SK-N-SH (cell line): ENCODE measurements around the gene EXOC7. TPM values are rescaled to one million over a fixed set of nuclear protein-coding genes. Genes with fewer than 3 reads are reported as not detected.

Experiments used
- CTCF ChIA-PET: fragments of 300-600, 350-600 bp; formaldehyde crosslinking; extraction: SDS; loops from one replicate; lab custom pipeline; 2021; lab: Yijun Ruan, JAX
- POLR2A ChIA-PET: fragments of 350-600 bp; sonication (Branson Sonifier 250); formaldehyde crosslinking; extraction: SDS; loops from one replicate; lab custom pipeline; 2020; ENCODE audit warnings: antibody characterized with exemption, inconsistent platforms; lab: Yijun Ruan, JAX
- DNase-seq: peaks from one replicate; pipeline ENCODE4 v3.0.0; 2012
- H2AFZ ChIP-seq: fragments of 200-600 bp; sonication (generic); 2 replicates; pipeline ENCODE4 v1.8.1; 2016; ENCODE audit warnings: antibody characterized with exemption, mild to moderate bottlenecking, low read depth
- H3F3A ChIP-seq: fragments of 200-600 bp; sonication (generic); replicated peaks from 2 replicates; pipeline ENCODE3; 2016; ENCODE audit warnings: antibody characterized with exemption, mild to moderate bottlenecking; ENCODE audit not compliant: insufficient read depth
- H3K27ac ChIP-seq, 2 experiments: fragments of 200-500 bp in 1 of 2; fragments of 200-600 bp in 1 of 2; sonication (Bioruptor generic) in 1 of 2; sonication (generic), shearing (Covaris generic) in 1 of 2; 2 replicates each; pipeline versions ENCODE4 v1.5.1 to v1.6.1; 2014 to 2016; ENCODE audit warnings: low read depth in 2 of 2, inconsistent platforms in 1 of 2, low read length in 1 of 2, mild to moderate bottlenecking in 1 of 2, mixed read lengths in 1 of 2
- H3K27me3 ChIP-seq: fragments of 200-600 bp; sonication (generic), shearing (Covaris generic); 2 replicates; pipeline ENCODE4 v1.6.1; 2016; ENCODE audit warnings: mixed run types; ENCODE audit not compliant: insufficient read depth
- H3K36me3 ChIP-seq, 2 experiments: fragments of 200-500 bp in 1 of 2; fragments of 200-600 bp in 1 of 2; sonication (Bioruptor generic) in 1 of 2; sonication (generic) in 1 of 2; replicated peaks in 1 of 2; 2 replicates each; pipeline versions ENCODE3 to v1.5.1; 2014 to 2016; ENCODE audit warnings: low read length in 1 of 2, mild to moderate bottlenecking in 1 of 2; ENCODE audit not compliant: insufficient read depth in 2 of 2, control insufficient read depth in 1 of 2
- H3K4me1 ChIP-seq, 2 experiments: fragments of 200-500 bp in 1 of 2; fragments of 200-600 bp in 1 of 2; sonication (Bioruptor generic) in 1 of 2; sonication (generic), shearing (Covaris generic) in 1 of 2; 2 replicates each; pipeline versions ENCODE4 v1.5.1 to v1.6.1; 2014 to 2016; ENCODE audit warnings: low read depth in 1 of 2, low read length in 1 of 2, mixed run types in 1 of 2; ENCODE audit not compliant: insufficient read depth in 2 of 2, control insufficient read depth in 1 of 2
- H3K4me2 ChIP-seq: fragments of 200-600 bp; sonication (generic), shearing (Covaris generic); 2 replicates; pipeline ENCODE4 v1.6.1; 2017; ENCODE audit warnings: mixed run types
- H3K4me3 ChIP-seq, 2 experiments: fragments of 200-500 bp in 1 of 2; fragments of 200-600 bp in 1 of 2; sonication (Bioruptor generic) in 1 of 2; sonication (generic), shearing (Covaris generic) in 1 of 2; 2 replicates each; pipeline versions ENCODE4 v1.5.1 to v1.8.1; 2014 to 2016; ENCODE audit warnings: low read depth in 2 of 2, inconsistent platforms in 1 of 2, low read length in 1 of 2, mild to moderate bottlenecking in 1 of 2, mixed read lengths in 1 of 2, moderate library complexity in 1 of 2
- H3K79me2 ChIP-seq: fragments of 200-600 bp; sonication (generic); 2 replicates; pipeline ENCODE4 v1.8.1; 2017; ENCODE audit warnings: mild to moderate bottlenecking; ENCODE audit not compliant: insufficient read depth
- H3K9ac ChIP-seq: fragments of 200-600 bp; sonication (generic); 2 replicates; pipeline ENCODE4 v1.6.1; 2017; ENCODE audit warnings: mixed run types
- H3K9me2 ChIP-seq: fragments of 200-600 bp; sonication (generic); 2 replicates; pipeline ENCODE4 v1.6.1; 2017; ENCODE audit warnings: mixed run types
- H3K9me3 ChIP-seq: fragments of 200-600 bp; sonication (generic); 2 replicates; pipeline ENCODE4 v1.6.1; 2017; ENCODE audit warnings: mixed run types, mild to moderate bottlenecking, moderate library complexity
- H4K20me1 ChIP-seq: fragments of 200-600 bp; sonication (generic); 2 replicates; pipeline ENCODE4 v1.6.1; 2017; ENCODE audit warnings: mild to moderate bottlenecking, mixed run types; ENCODE audit not compliant: insufficient read depth
- ELF1 ChIP-seq: IDR thresholded peaks from 2 replicates; pipeline ENCODE4 v1.4.0; 2012
- EP300 ChIP-seq, 2 experiments: IDR thresholded peaks; 2 replicates each; pipeline versions ENCODE4 v1.4.0 to v1.6.1; 2012; ENCODE audit warnings: borderline replicate concordance in 1 of 2, low read depth in 1 of 2, low read length in 1 of 2
- EZH2phosphoT487 ChIP-seq: fragments of 200-600 bp; sonication (generic); IDR thresholded peaks from 2 replicates; pipeline ENCODE4 v1.6.1; 2017; ENCODE audit warnings: low read depth, mixed run types, mild to moderate bottlenecking, antibody characterized with exemption, moderate library complexity, borderline replicate concordance
- FOSL2 ChIP-seq: IDR thresholded peaks from 2 replicates; pipeline ENCODE4 v1.4.0; 2012; ENCODE audit warnings: low read depth, mild to moderate bottlenecking, moderate library complexity, borderline replicate concordance
- FOXJ3 ChIP-seq: sonication (generic); formaldehyde crosslinking; IDR thresholded peaks from 2 replicates; pipeline ENCODE4 v1.5.1; 2020; ENCODE audit warnings: mild to moderate bottlenecking, missing genetic modification reagents
- GABPA ChIP-seq: IDR thresholded peaks from 2 replicates; pipeline ENCODE4 v1.4.0; 2012; ENCODE audit warnings: low read depth, mild to moderate bottlenecking
- GATA2 ChIP-seq: sonication (generic); formaldehyde crosslinking; IDR thresholded peaks from 2 replicates; pipeline ENCODE4 v1.5.0; 2020; ENCODE audit warnings: mild to moderate bottlenecking, missing genetic modification reagents
- JUND ChIP-seq: IDR thresholded peaks from 2 replicates; pipeline ENCODE4 v1.4.0; 2012
- MEF2A ChIP-seq: IDR thresholded peaks from 2 replicates; pipeline ENCODE4 v1.4.0; 2012; ENCODE audit warnings: low read depth, borderline replicate concordance
- MXI1 ChIP-seq: IDR thresholded peaks from 2 replicates; pipeline ENCODE4 v1.6.1; 2012; ENCODE audit warnings: mild to moderate bottlenecking, low read depth, low read length, improper control_type of control experiment
- NRF1 ChIP-seq: IDR thresholded peaks from 2 replicates; pipeline ENCODE4 v1.6.1; 2012; ENCODE audit warnings: low read depth, mild to moderate bottlenecking, low read length
- POLR2AphosphoS5 ChIP-seq: IDR thresholded peaks from 2 replicates; pipeline ENCODE4 v1.6.1; 2012; ENCODE audit warnings: low read depth, low read length
- RCOR1 ChIP-seq: fragments of 150-350 bp; IDR thresholded peaks from 2 replicates; pipeline ENCODE4 v1.6.1; 2017; ENCODE audit warnings: antibody characterized with exemption, low read length
- RXRA ChIP-seq: IDR thresholded peaks from 2 replicates; pipeline ENCODE4 v1.4.0; 2012; ENCODE audit warnings: low read depth, mild to moderate bottlenecking, borderline replicate concordance
- SIN3A ChIP-seq: IDR thresholded peaks from 2 replicates; pipeline ENCODE4 v1.6.1; 2012; ENCODE audit warnings: low read depth, mild to moderate bottlenecking, low read length, moderate library complexity, borderline replicate concordance
- TEAD4 ChIP-seq: IDR thresholded peaks from 2 replicates; pipeline ENCODE4 v1.4.0; 2012; ENCODE audit warnings: mild to moderate bottlenecking, borderline replicate concordance; ENCODE audit not compliant: insufficient read depth
- WGBS: methylation state at CpG from one replicate; pipeline ENCODE4 v1.1.6; 2017; ENCODE audit warnings: low lambda C conversion rate; 5-methylcytosine and 5-hydroxymethylcytosine counted together
- polyA plus RNA-seq, 3 experiments: library from polyadenylated mRNA; depleted of rRNA; stranded (reverse); fragments of >200 nt; gene quantifications; 2 replicates each; pipeline ENCODE4 v1.2.3, GENCODE V29; 2012
- TF ChIP-seq, protein P1 (sequence below): fragments of 150-350 bp; IDR thresholded peaks from 2 replicates; pipeline ENCODE4 v1.6.1; 2017; ENCODE audit warnings: antibody characterized with exemption, low read length, low read depth, borderline replicate concordance

Gene EXOC7
- polyA plus RNA-seq, 1 of the 3 experiments (the other 2 are of a cell fraction): 129 TPM

- Histone ChIP-seq H3F3A (no peaks in the 10 kb centered on the region), H3K9me3 (no peaks in the 10 kb centered on the region), H3K4me1 (no peaks in the 10 kb centered on the region), H3K9me2 (no peaks in the 10 kb centered on the region), H2AFZ (no peak overlapping the region), H3K9ac (no peak overlapping the region), H3K4me3 (no peak overlapping the region), H3K27me3 (no peaks in the 10 kb centered on the region), H3K4me2 (no peak overlapping the region), H3K79me2 (no peaks in the 10 kb centered on the region), H3K36me3 (no peaks in the 10 kb centered on the region), H3K27ac (no peak overlapping the region), H4K20me1 (no peaks in the 10 kb centered on the region)
- no peak for DNase-seq
- 82% methylated on average over 17 of the region's 21 CpGs for WGBS
- ChIA-PET CTCF (interaction anchor here (0.7 to 18.8 kb wide), 7 partner anchors 9 to 149 kb away, joined by 3 to 332 read pairs (median 6); no protein-coding TSS in a partner anchor), POLR2A (interaction anchor here (0.5 kb wide), 1 partner anchor 122 kb away, joined by 3 read pairs; no protein-coding TSS in a partner anchor)
- TF ChIP-seq MXI1 (no peak), ELF1 (no peak), GABPA (no peak), MEF2A (no peak), EP300 (IDR thresholded peaks at IDR 0.05; ENCODE audit: borderline replicate concordance in 1 of 2, low read depth in 1 of 2, low read length in 1 of 2) (no peak), EZH2phosphoT487 (no peak), JUND (no peak), RCOR1 (no peak), NRF1 (no peak), GATA2 (CRISPR knock-in tag) (no peak), TEAD4 (no peak), POLR2AphosphoS5 (no peak), SIN3A (no peak)
Measured at GRCh38 chr17:76132574-76133338, 29.2 kb upstream of the EXOC7 start.

DNA sequence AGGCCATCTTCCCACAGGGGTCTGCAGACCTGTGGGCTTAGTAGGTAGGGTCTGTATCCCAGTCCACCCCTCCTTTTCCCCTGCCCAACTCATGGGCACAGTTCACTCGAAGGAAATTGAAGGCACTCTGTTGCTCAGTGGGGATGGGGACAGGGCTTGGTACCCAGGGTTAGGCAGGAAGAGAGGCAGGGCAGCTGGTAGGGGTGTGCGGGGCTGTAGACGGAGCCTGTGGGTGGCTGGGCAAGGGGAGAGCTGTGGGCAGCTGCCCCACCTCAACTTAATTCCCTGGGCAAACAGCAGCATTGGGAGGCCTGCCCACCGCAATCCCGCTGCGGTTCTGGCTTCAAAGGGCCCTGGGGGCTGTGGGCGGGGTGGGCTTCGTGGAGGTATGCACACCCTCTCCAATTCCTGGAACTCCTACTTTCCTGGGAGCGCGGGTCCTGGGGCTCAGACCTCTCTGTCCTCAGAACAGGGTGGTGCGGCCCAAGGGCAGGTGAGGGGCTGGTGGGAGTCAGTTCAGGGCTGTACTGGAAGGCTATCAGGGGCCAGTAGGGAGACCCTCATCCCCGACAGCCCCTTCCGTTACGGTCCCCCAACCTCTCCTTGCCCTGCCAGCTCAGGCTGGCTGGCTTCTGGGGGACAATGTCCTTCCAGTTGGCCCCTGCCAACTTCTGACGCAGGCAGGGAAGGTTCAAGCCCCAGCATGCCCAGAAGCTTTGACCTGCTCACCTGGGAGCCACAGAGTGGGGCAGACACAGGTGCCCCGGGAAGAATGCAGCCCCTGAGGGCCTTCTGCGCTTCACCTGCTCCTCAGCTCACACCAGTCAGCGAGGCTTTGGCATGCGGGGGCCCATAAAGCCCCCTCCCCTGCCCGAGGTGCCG lies 28.3 kb upstream of the EXOC7 start:
- no peaks in the 10 kb centered on the region for H3K27me3 ChIP-seq
- ChIA-PET POLR2A (no interaction called here), CTCF (interaction anchor here (0.7 to 18.8 kb wide), 9 partner anchors 8 to 149 kb away, joined by 3 to 332 read pairs (median 4); no protein-coding TSS in a partner anchor)
- H3K36me3 ChIP-seq: no peaks in the 10 kb centered on the region
- 81% methylated on average over 16 of the region's 21 CpGs for WGBS
- no peaks in the 10 kb centered on the region for H3K79me2 ChIP-seq
- H3K4me3 ChIP-seq: no peak overlapping the region
- H4K20me1 ChIP-seq: no peaks in the 10 kb centered on the region
- no peak overlapping the region for H3K27ac ChIP-seq
- H3K9me2 ChIP-seq: no peaks in the 10 kb centered on the region
- DNase-seq: no peak
- TF ChIP-seq RXRA (no peak), FOXJ3 (CRISPR knock-in tag) (no peak), JUND (no peak), GATA2 (CRISPR knock-in tag) (no peak), GABPA (no peak), FOSL2 (no peak)
- TF ChIP-seq, protein P1, sequence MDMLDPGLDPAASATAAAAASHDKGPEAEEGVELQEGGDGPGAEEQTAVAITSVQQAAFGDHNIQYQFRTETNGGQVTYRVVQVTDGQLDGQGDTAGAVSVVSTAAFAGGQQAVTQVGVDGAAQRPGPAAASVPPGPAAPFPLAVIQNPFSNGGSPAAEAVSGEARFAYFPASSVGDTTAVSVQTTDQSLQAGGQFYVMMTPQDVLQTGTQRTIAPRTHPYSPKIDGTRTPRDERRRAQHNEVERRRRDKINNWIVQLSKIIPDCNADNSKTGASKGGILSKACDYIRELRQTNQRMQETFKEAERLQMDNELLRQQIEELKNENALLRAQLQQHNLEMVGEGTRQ: no peak
- no peak overlapping the region for H3K9ac ChIP-seq
- H3F3A ChIP-seq: no peaks in the 10 kb centered on the region
- H3K9me3 ChIP-seq: no peaks in the 10 kb centered on the region
- no peaks in the 10 kb centered on the region for H3K4me1 ChIP-seq
- H2AFZ ChIP-seq: no peak overlapping the region
- no peak overlapping the region for H3K4me2 ChIP-seq
